ENCODE data around the gene PYM1. TPM values are rescaled to one million over a fixed set of nuclear protein-coding genes. Genes with fewer than 3 reads are reported as not detected.

Gene PYM1
- polyA plus RNA-seq, 1 of the 3 experiments (the other 2 are of a cell fraction), result 36.3 TPM

- under 1% methylated on average over 15 of the region's 15 CpGs for WGBS (ENCODE audit: low lambda C conversion rate)
- DNase-seq, result peak; percentile 65
- CTCF ChIA-PET, result interaction anchor here (0.6 to 2.8 kb wide), 12 partner anchors 10 to 294 kb away, joined by 3 to 28 read pairs (median 4); partner anchors contain the start of genes CD63 and SUOX
- Histone ChIP-seq H3K4me2 (peak overlapping the region; percentile 85), H3F3A (replicated peaks; ENCODE audit: insufficient read depth) (peaks cover 18% of the 10 kb centered on the region), H3K4me3 (ENCODE audit: low read depth in 2 of 2, low read length in 1 of 2) (peak overlapping the region; percentile 69 to 94), H3K9me2 (no peaks in the 10 kb centered on the region), H3K4me1 (ENCODE audit: control insufficient read depth in 1 of 2, insufficient read depth in 2 of 2, low read depth in 1 of 2, low read length in 1 of 2) (peaks cover 7% of the 10 kb centered on the region in 2 experiments; a peak in 3 of 4 replicates), H4K20me1 (ENCODE audit: insufficient read depth) (no peaks in the 10 kb centered on the region), H3K9ac (peak overlapping the region; percentile 91), H3K27ac (ENCODE audit: low read depth in 2 of 2, low read length in 1 of 2) (peak overlapping the region; percentile 79 to 83), H3K36me3 (replicated peaks in 1 of 2; ENCODE audit: control insufficient read depth in 1 of 2, insufficient read depth in 2 of 2, low read length in 1 of 2) (peaks cover 13 to 22% of the 10 kb centered on the region in 2 experiments), H3K79me2 (ENCODE audit: insufficient read depth) (peaks cover 55% of the 10 kb centered on the region), H2AFZ (ENCODE audit: low read depth) (peak overlapping the region; percentile 53; the same call in 1 of the 2 replicates), H3K9me3 (no peaks in the 10 kb centered on the region), H3K27me3 (ENCODE audit: insufficient read depth) (no peaks in the 10 kb centered on the region)
- POLR2A ChIA-PET, result interaction anchor here (0.8 to 2.1 kb wide), 13 partner anchors 8 to 326 kb away, joined by 3 to 15 read pairs (median 4); partner anchors contain the start of genes CS, DNAJC14, IKZF4 and ORMDL2
- TF ChIP-seq MEF2A (IDR thresholded peaks at IDR 0.05; ENCODE audit: borderline replicate concordance, low read depth), result no peak
Measured at GRCh38 chr12:55974308-55974730, 46.6 kb upstream of the PYM1 start.

- Histone ChIP-seq H3K36me3 (replicated peaks in 1 of 2; ENCODE audit: control insufficient read depth in 1 of 2, insufficient read depth in 2 of 2, low read length in 1 of 2) (peaks cover 10 to 20% of the 10 kb centered on the region in 2 experiments), H3K4me2 (peak within 1 kb of the TSS; percentile 85), H3K27ac (ENCODE audit: low read depth in 2 of 2, low read length in 1 of 2) (peak within 1 kb of the TSS; percentile 83 to 94), H3K9me2 (no peaks in the 10 kb centered on the region), H3K4me1 (ENCODE audit: control insufficient read depth in 1 of 2, insufficient read depth in 2 of 2, low read depth in 1 of 2, low read length in 1 of 2) (peaks cover 7% of the 10 kb centered on the region in 2 experiments; a peak in 3 of 4 replicates), H3K79me2 (ENCODE audit: insufficient read depth) (peaks cover 55% of the 10 kb centered on the region), H3K27me3 (ENCODE audit: insufficient read depth) (no peaks in the 10 kb centered on the region), H4K20me1 (ENCODE audit: insufficient read depth) (no peaks in the 10 kb centered on the region), H3F3A (replicated peaks; ENCODE audit: insufficient read depth) (peaks cover 18% of the 10 kb centered on the region), H3K4me3 (ENCODE audit: low read depth in 2 of 2, low read length in 1 of 2) (peak within 1 kb of the TSS; percentile 69 to 94), H3K9ac (peak within 1 kb of the TSS; percentile 91), H3K9me3 (no peaks in the 10 kb centered on the region), H2AFZ (ENCODE audit: low read depth) (peak within 1 kb of the TSS; percentile 63)
- CTCF ChIA-PET, result interaction anchor here (0.6 to 2.8 kb wide), 11 partner anchors 11 to 294 kb away, joined by 3 to 28 read pairs (median 4); partner anchors contain the start of gene SUOX
- under 1% methylated on average over 34 of the region's 39 CpGs for WGBS (ENCODE audit: low lambda C conversion rate)
- POLR2A ChIA-PET, result interaction anchor here (0.6 to 2.1 kb wide), 15 partner anchors 9 to 327 kb away, joined by 3 to 15 read pairs (median 4); partner anchors contain the start of genes CS, DNAJC14, IKZF4 and ORMDL2
- DNase-seq, result peak; percentile 94
- TF ChIP-seq TEAD4 (IDR thresholded peaks at IDR 0.05; ENCODE audit: borderline replicate concordance, insufficient read depth) (no peak), RCOR1 (IDR thresholded peaks at IDR 0.05; ENCODE audit: low read length) (no peak), IRF3 (IDR thresholded peaks at IDR 0.05; ENCODE audit: low read depth, low read length) (peak; percentile 95), USF2 (IDR thresholded peaks at IDR 0.05; ENCODE audit: borderline replicate concordance, low read depth, low read length) (no peak), FOXJ3 (CRISPR knock-in tag; IDR thresholded peaks at IDR 0.05) (no peak; the same call in 1 of the 2 replicates), SMC3 (IDR thresholded peaks at IDR 0.05; ENCODE audit: low read depth, low read length) (no peak), CTCF (IDR thresholded peaks at IDR 0.05) (no peak), NRF1 (IDR thresholded peaks at IDR 0.05; ENCODE audit: low read depth, low read length) (no peak), MXI1 (IDR thresholded peaks at IDR 0.05; ENCODE audit: low read depth, low read length) (peak; percentile 78), CHD2 (IDR thresholded peaks at IDR 0.05; ENCODE audit: low read length, partially characterized antibody) (peak; percentile 98), ELF1 (IDR thresholded peaks at IDR 0.05) (no peak; the same call in none of the 2 replicates), FOSL2 (IDR thresholded peaks at IDR 0.05; ENCODE audit: borderline replicate concordance, low read depth) (no peak), RXRA (IDR thresholded peaks at IDR 0.05; ENCODE audit: borderline replicate concordance, low read depth) (no peak), ZBTB33 (IDR thresholded peaks at IDR 0.05; ENCODE audit: borderline replicate concordance, low read depth) (peak; percentile 84; the same call in 1 of the 2 replicates), MEF2A (IDR thresholded peaks at IDR 0.05; ENCODE audit: borderline replicate concordance, low read depth) (no peak), GABPA (IDR thresholded peaks at IDR 0.05; ENCODE audit: low read depth) (peak; percentile 55)
Measured at GRCh38 chr12:55973599-55974307, 46.1 kb upstream of the PYM1 start, which contains the start of gene RAB5B. Gene RAB5B (plus strand): TSS chr12:55974078. CDS start chr12:55986961, 12,883 bp downstream.
